H9 (cell line): ENCODE results near the gene BCAR1. TPM values are rescaled to one million over a fixed set of nuclear protein-coding genes. Genes with fewer than 3 reads are reported as not detected.

Experiments
- DNase-seq: peaks from one replicate; pipeline ENCODE4 v3.0.0-alpha.2; 2017
- H2AFZ ChIP-seq: one replicate; pipeline ENCODE4 v1.6.1; 2013; ENCODE audit warnings: mild to moderate bottlenecking, low read length, control low read depth, moderate library complexity
- H2AK5ac ChIP-seq: 2 replicates; pipeline ENCODE4 v1.6.1; 2013; ENCODE audit warnings: low read length, control low read depth, mixed read lengths; ENCODE audit not compliant: insufficient read length
- H2BK120ac ChIP-seq: one replicate; pipeline ENCODE4 v1.6.1; 2013; ENCODE audit warnings: low read depth, mild to moderate bottlenecking, low read length, control low read depth, inconsistent platforms; ENCODE audit not compliant: poor library complexity, severe bottlenecking
- H2BK12ac ChIP-seq: 2 replicates; pipeline ENCODE4 v1.6.1; 2013; ENCODE audit warnings: low read length, control low read depth, mixed read lengths, low read depth; ENCODE audit not compliant: insufficient read length
- H2BK15ac ChIP-seq: 2 replicates; pipeline ENCODE4 v1.6.1; 2013; ENCODE audit warnings: low read depth, low read length, control low read depth
- H2BK20ac ChIP-seq: one replicate; pipeline ENCODE4 v1.6.1; 2013; ENCODE audit warnings: low read depth, mild to moderate bottlenecking, low read length, control low read depth, inconsistent platforms; ENCODE audit not compliant: poor library complexity, severe bottlenecking
- H2BK5ac ChIP-seq: 2 replicates; pipeline ENCODE4 v1.6.1; 2013; ENCODE audit warnings: low read length, control low read depth, mixed read lengths; ENCODE audit not compliant: insufficient read length
- H3K14ac ChIP-seq: 2 replicates; pipeline ENCODE4 v1.6.1; 2013; ENCODE audit warnings: low read length, control low read depth; ENCODE audit not compliant: insufficient read depth
- H3K18ac ChIP-seq: 2 replicates; pipeline ENCODE4 v1.6.1; 2013; ENCODE audit warnings: low read depth, mild to moderate bottlenecking, mixed read lengths, low read length, control low read depth; ENCODE audit not compliant: insufficient read length
- H3K23ac ChIP-seq: 2 replicates; pipeline ENCODE4 v1.6.1; 2013; ENCODE audit warnings: low read length, control low read depth, mixed read lengths, low read depth; ENCODE audit not compliant: insufficient read length
- H3K23me2 ChIP-seq: 2 replicates; pipeline ENCODE4 v1.6.1; 2013; ENCODE audit warnings: low read depth, mild to moderate bottlenecking, mixed read lengths, low read length, control low read depth; ENCODE audit not compliant: insufficient read length, poor library complexity, severe bottlenecking
- H3K27ac ChIP-seq: 2 replicates; pipeline ENCODE4 v1.5.1; 2013; ENCODE audit warnings: low read length, control low read depth, mixed read lengths, low read depth; ENCODE audit not compliant: insufficient read length
- H3K27me3 ChIP-seq: 2 replicates; pipeline ENCODE4 v1.6.1; 2013; ENCODE audit warnings: low read length, control low read depth, inconsistent platforms; ENCODE audit not compliant: insufficient read depth
- H3K4ac ChIP-seq: 2 replicates; pipeline ENCODE4 v1.6.1; 2013; ENCODE audit warnings: low read depth, mild to moderate bottlenecking, control low read depth, inconsistent platforms, low read length, moderate library complexity
- H3K4me1 ChIP-seq: 2 replicates; pipeline ENCODE4 v1.6.1; 2013; ENCODE audit warnings: low read length, control low read depth, inconsistent platforms; ENCODE audit not compliant: insufficient read depth
- H3K4me2 ChIP-seq: 2 replicates; pipeline ENCODE4 v1.6.1; 2013; ENCODE audit warnings: low read length, control low read depth, mixed read lengths; ENCODE audit not compliant: insufficient read length, insufficient read depth
- H3K56ac ChIP-seq: 2 replicates; pipeline ENCODE4 v1.6.1; 2013; ENCODE audit warnings: low read depth, mild to moderate bottlenecking, mixed read lengths, low read length, control low read depth; ENCODE audit not compliant: insufficient read length
- H3K79me1 ChIP-seq: 2 replicates; pipeline ENCODE4 v1.6.1; 2013; ENCODE audit warnings: low read depth, mild to moderate bottlenecking, moderate library complexity, low read length, control low read depth, inconsistent platforms; ENCODE audit not compliant: insufficient read depth, poor library complexity, severe bottlenecking
- H3K79me2 ChIP-seq: 2 replicates; pipeline ENCODE4 v1.6.1; 2013; ENCODE audit warnings: low read length, control low read depth, inconsistent platforms; ENCODE audit not compliant: insufficient read depth
- H3K9ac ChIP-seq: 2 replicates; pipeline ENCODE4 v1.6.1; 2013; ENCODE audit warnings: low read length, control low read depth, mixed read lengths; ENCODE audit not compliant: insufficient read length; ENCODE audit errors: extremely low read depth
- H3K9me3 ChIP-seq: one replicate; pipeline ENCODE4 v1.6.1; 2013; ENCODE audit warnings: low read depth, low read length, inconsistent platforms; ENCODE audit not compliant: control insufficient read depth
- H3T11ph ChIP-seq: one replicate; pipeline ENCODE4 v1.6.1; 2013; ENCODE audit warnings: mild to moderate bottlenecking, low read length, control low read depth, inconsistent platforms
- H4K20me1 ChIP-seq: one replicate; pipeline ENCODE4 v1.6.1; 2013; ENCODE audit not compliant: control insufficient read depth, insufficient read length, insufficient read depth
- H4K5ac ChIP-seq: 2 replicates; pipeline ENCODE4 v1.6.1; 2013; ENCODE audit warnings: low read depth, mild to moderate bottlenecking, mixed read lengths, low read length, control low read depth; ENCODE audit not compliant: insufficient read length
- H4K8ac ChIP-seq: replicated peaks from 2 replicates; pipeline ENCODE4 v1.6.1; 2013; ENCODE audit warnings: low read length, control low read depth, mixed read lengths, low read depth; ENCODE audit not compliant: insufficient read length
- H4K91ac ChIP-seq: 2 replicates; pipeline ENCODE4 v1.6.1; 2013; ENCODE audit warnings: low read depth, mild to moderate bottlenecking, moderate library complexity, mixed read lengths, low read length, control low read depth; ENCODE audit not compliant: insufficient read length
- H3K27ac Mint-ChIP-seq, 3 experiments: 2 replicates in 2 of 3; 3 replicates in 1 of 3; pipeline ENCODE4 v1.8.0; 2020 to 2021; ENCODE audit warnings: mixed read lengths in 3 of 3, mild to moderate bottlenecking in 1 of 3, moderate library complexity in 1 of 3
- H3K27me3 Mint-ChIP-seq: 2 replicates; pipeline ENCODE4 v1.8.0; 2021; ENCODE audit warnings: low read depth, mild to moderate bottlenecking, moderate library complexity, mixed read lengths
- H3K36me3 Mint-ChIP-seq, 3 experiments: 2 replicates in 2 of 3; 3 replicates in 1 of 3; pipeline ENCODE4 v1.8.0; 2020 to 2021; ENCODE audit warnings: low read depth in 3 of 3, mixed read lengths in 3 of 3; ENCODE audit not compliant: insufficient read depth in 1 of 3
- H3K4me1 Mint-ChIP-seq, 2 experiments: 2 replicates each; pipeline ENCODE4 v1.8.0; 2020; ENCODE audit warnings: mixed read lengths in 2 of 2
- H3K4me3 Mint-ChIP-seq, 2 experiments: 2 replicates in 1 of 2; 3 replicates in 1 of 2; pipeline ENCODE4 v1.8.0; 2020 to 2021; ENCODE audit warnings: mild to moderate bottlenecking in 2 of 2, mixed read lengths in 2 of 2, moderate library complexity in 1 of 2
- H3K9me3 Mint-ChIP-seq, 2 experiments: 2 replicates in 1 of 2; 3 replicates in 1 of 2; pipeline ENCODE4 v1.8.0; 2020; ENCODE audit warnings: mild to moderate bottlenecking in 2 of 2, mixed read lengths in 2 of 2, moderate library complexity in 1 of 2
- CTCF ChIP-seq: fragments of 200-600 bp; sonication (generic); conservative IDR thresholded peaks from 3 replicates; pipeline ENCODE4 v1.8.0; 2021; ENCODE audit warnings: antibody characterized with exemption, mild to moderate bottlenecking
- WGBS: extraction: QIAGEN DNeasy Blood & Tissue Kit; methylation state at CpG from one replicate; pipeline ENCODE4 v1.1.7; 2013; ENCODE audit warnings: missing lambda C conversion rate, low lambda C conversion rate, mixed read lengths; ENCODE audit not compliant: insufficient read length; ENCODE audit errors: extremely low coverage; 5-methylcytosine and 5-hydroxymethylcytosine counted together
- total RNA-seq: library from RNA; stranded (reverse); gene quantifications from 2 replicates; pipeline ENCODE4 v1.2.1, GENCODE V29; 2021

Gene BCAR1
- total RNA-seq, 1 experiment from 2014 or later: 97.1 TPM

GRCh38 chr16:75219088-75219487 lies 32.3 kb downstream of the BCAR1 start:
- no peak overlapping the region for H2BK20ac ChIP-seq
- TF ChIP-seq CTCF: no peak
- H3K9ac ChIP-seq: no peak overlapping the region
- no peak overlapping the region for H3K56ac ChIP-seq
- Mint-ChIP-seq H3K36me3 (no peaks in the 10 kb centered on the region), H3K27me3 (no peaks in the 10 kb centered on the region), H3K4me3 (no peak overlapping the region), H3K27ac (peak overlapping the region in 1 of 3 experiments; percentile 70; a peak in 1 of 7 replicates), H3K9me3 (no peaks in the 10 kb centered on the region), H3K4me1 (0 out of 4 replicates have a peak, but pooled peaks cover 0 to 5% of the 10 kb centered on the region in 2 experiments)
- H3K23ac ChIP-seq: no peak overlapping the region
- no peak overlapping the region for H3K14ac ChIP-seq
- no peak overlapping the region for H4K91ac ChIP-seq
- H4K20me1 ChIP-seq: no peaks in the 10 kb centered on the region
- no peak overlapping the region for H2AK5ac ChIP-seq
- no peaks in the 10 kb centered on the region for H3K9me3 ChIP-seq
- H3K79me2 ChIP-seq: no peaks in the 10 kb centered on the region
- no peak overlapping the region for H3T11ph ChIP-seq
- WGBS: no CpG with 5 or more reads among the region's 4 CpGs
- H3K79me1 ChIP-seq: no peaks in the 10 kb centered on the region
- H3K27ac ChIP-seq: no peak overlapping the region
- H3K4me1 ChIP-seq: no peaks in the 10 kb centered on the region
- no peak for DNase-seq
- no peak overlapping the region for H4K5ac ChIP-seq
- H4K8ac ChIP-seq: no peak overlapping the region
- H3K18ac ChIP-seq: no peak overlapping the region
- no peaks in the 10 kb centered on the region for H3K23me2 ChIP-seq
- no peak overlapping the region for H2BK120ac ChIP-seq
- H2BK12ac ChIP-seq: no peak overlapping the region
- no peak overlapping the region for H3K4ac ChIP-seq
- H3K27me3 ChIP-seq: no peaks in the 10 kb centered on the region
- no peak overlapping the region for H2BK15ac ChIP-seq
- no peak overlapping the region for H3K4me2 ChIP-seq
- no peak overlapping the region for H2AFZ ChIP-seq
- no peak overlapping the region for H2BK5ac ChIP-seq
